ENCODE results near the gene VSTM4.

Gene VSTM4

DNA sequence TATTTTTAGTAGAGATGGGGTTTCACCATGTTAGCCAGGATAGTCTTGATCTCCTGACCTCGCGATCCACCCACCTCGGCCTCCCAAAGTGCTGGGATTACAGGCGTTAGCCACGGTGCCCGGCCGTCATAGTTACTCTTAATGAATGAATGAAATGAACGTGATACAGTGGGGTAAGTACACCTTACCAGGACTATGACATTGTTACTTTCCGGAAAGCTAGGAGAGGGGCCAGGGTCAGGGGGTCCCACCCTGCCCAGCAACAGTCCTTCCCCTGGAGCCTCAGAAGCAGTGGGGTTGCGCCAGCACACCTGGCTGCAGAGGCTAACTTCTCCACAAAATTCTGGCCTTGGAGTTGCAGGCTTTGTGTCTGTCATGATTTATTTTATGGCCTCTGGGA lies 21.4 kb downstream of the VSTM4 start:
- no peak for DNase-seq (ENCODE audit: low read depth in 1 of 2, low spot score in 1 of 2)

- no peak for DNase-seq (ENCODE audit: low read depth in 1 of 2, low spot score in 1 of 2)
Measured at GRCh38 chr10:49092477-49092876, 22.8 kb downstream of the VSTM4 start.

- DNase-seq (ENCODE audit: low read depth in 1 of 2, low spot score in 1 of 2): no peak
Measured at GRCh38 chr10:49091450-49092210, 23.7 kb downstream of the VSTM4 start.

GRCh38 chr10:49090696-49091380 lies 24.5 kb downstream of the VSTM4 start:
- no peak for DNase-seq (ENCODE audit: low read depth in 1 of 2, low spot score in 1 of 2)

GRCh38 chr10:49090189-49090575 lies 25.1 kb downstream of the VSTM4 start:
- DNase-seq (ENCODE audit: low read depth in 1 of 2, low spot score in 1 of 2): no peak

DNA sequence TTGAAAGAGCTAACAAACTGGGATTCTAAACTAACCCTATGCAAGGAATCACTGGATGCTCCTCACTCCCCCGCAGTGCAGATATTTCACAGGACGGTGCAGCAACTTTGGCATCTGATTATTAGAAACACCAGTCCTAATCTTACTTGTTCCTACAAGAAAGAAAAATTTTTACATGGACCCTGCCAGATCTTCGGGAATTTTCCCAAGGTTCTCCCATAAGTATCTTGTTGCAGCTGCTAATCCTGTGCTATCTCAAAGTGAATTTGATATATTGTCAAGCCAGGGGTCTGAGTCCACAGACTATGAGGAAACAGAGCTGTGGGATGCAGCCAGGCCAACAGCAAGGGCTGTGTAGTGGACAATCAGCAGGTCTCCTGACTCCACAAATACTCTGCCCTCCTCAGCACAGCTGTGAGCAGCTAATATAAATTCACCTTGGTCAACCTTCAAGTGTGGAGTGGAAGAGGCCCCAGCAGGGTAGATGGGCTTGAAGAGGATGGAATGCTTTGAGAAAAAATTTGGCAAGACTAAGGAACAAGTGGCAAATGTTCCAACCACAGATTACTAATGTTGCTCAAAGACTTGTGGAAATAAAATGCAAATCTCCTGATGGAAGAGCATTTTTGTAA lies 25.6 kb downstream of the VSTM4 start:
- DNase-seq (ENCODE audit: low read depth in 1 of 2, low spot score in 1 of 2): no peak

- DNase-seq (ENCODE audit: low read depth in 1 of 2, low spot score in 1 of 2): no peak
Measured at GRCh38 chr10:49089152-49089551, 26.2 kb downstream of the VSTM4 start.

DNA sequence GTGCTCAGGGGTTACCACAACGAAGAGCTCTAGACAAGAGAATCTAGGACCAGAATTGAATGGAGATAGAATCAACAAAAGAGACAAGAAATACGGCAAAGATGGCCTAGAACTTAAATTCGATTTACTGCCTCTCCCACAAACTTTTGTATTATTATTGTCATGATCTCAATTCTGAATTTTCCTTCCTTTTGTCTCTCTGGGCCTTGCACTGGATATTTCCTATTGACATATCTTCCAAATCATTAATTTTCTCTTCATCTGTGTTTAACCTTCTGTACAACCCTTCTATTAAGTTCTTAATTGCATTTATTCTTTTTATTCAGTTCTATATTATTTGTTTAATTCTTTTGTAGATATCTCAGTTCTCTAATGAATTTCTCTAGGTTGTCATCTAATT lies 28.4 kb downstream of the VSTM4 start:
- no peak for DNase-seq (ENCODE audit: low read depth in 1 of 2, low spot score in 1 of 2)

DNA sequence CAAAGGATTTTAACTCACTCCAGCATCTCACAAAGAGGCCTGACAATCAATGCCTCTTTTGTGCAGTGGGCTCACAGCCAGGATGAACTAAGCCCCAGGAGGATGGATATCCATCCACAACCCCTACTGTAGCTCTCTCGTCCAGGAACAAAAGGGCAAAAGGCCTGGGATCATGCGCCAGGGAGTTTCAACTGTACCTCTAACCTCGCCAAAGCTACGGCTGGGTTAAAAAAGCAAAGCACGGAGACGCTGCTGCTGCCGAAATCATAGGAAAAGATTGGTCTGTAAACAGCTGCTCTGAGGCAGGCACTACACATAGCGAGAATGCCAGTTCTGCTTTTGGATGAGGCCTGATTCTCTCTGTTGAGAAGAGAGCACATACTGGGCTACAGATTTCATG lies 32.1 kb downstream of the VSTM4 start:
- DNase-seq (ENCODE audit: low read depth in 1 of 2, low spot score in 1 of 2): no peak

DNA sequence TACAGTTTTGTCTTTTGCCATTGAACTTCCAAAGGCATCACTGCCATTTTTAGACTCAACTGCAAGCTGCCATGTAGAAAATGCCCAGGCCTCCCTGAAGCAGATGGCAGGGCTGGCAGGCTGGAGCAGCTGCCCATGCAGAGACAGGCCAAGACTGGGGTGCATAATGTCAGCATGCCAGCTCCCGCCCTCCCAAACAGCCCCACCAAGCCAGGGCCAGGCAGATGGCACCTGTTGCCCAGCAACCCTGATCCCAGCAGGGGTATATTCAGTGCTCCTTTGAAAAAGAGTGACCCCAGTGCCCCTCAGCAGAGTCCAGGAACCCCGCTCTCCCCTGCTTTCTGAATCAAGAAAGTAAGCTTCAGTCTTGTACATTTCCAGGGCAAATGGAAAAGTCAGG lies 32.6 kb downstream of the VSTM4 start:
- DNase-seq (ENCODE audit: low read depth in 1 of 2, low spot score in 1 of 2): no peak

- DNase-seq (ENCODE audit: low read depth in 1 of 2, low spot score in 1 of 2): no peak
Measured at GRCh38 chr10:49081547-49082275, 33.6 kb downstream of the VSTM4 start.

GRCh38 chr10:49080965-49081364 lies 34.4 kb downstream of the VSTM4 start:
- DNase-seq (ENCODE audit: low read depth in 1 of 2, low spot score in 1 of 2): no peak

DNA sequence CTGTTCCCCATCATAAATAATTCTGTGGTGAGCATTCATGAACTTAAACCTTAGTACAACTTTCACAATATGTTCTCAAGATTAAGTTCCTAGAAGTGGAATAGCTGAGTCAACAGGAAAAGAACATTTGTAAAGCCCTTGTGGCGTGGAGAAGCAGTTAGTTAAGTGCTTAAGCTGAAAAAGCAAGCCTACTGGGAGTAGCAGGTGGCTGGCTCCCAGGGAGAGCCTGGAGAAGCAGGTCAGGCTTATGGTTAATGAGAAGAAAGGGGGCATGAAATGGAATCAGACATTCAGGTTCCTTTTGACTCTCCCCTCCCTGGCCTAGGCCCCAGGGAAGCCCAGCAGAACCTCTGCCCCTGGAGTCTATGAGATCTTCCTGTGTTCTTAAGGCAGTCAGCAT lies 35.3 kb downstream of the VSTM4 start:
- no peak for DNase-seq (ENCODE audit: low read depth in 1 of 2, low spot score in 1 of 2)

GRCh38 chr10:49079499-49079898 lies 35.8 kb downstream of the VSTM4 start:
- no peak for DNase-seq (ENCODE audit: low read depth in 1 of 2, low spot score in 1 of 2)

DNA sequence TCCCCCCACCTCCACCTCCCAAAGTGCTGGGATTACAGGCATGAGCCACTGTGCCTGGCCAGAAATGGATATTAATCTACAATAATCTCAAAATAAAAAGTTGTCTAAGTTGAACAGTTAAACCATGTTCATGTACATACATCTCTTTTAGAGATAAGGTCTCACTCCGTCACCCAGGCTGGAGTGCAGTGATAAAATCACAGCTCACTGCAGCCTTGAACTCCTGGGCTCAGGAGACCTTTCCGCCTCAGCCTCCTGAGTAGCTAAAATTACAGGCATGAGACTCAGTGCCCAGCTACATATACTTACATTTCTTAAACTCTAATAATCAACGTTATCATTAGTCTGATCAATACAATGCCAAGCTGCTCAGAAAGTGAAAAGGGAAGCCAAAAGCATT lies 36.2 kb downstream of the VSTM4 start:
- DNase-seq (ENCODE audit: low read depth in 1 of 2, low spot score in 1 of 2): no peak

- DNase-seq (ENCODE audit: low read depth in 1 of 2, low spot score in 1 of 2): no peak
Measured at GRCh38 chr10:49078433-49078832, 36.9 kb downstream of the VSTM4 start.

DNA sequence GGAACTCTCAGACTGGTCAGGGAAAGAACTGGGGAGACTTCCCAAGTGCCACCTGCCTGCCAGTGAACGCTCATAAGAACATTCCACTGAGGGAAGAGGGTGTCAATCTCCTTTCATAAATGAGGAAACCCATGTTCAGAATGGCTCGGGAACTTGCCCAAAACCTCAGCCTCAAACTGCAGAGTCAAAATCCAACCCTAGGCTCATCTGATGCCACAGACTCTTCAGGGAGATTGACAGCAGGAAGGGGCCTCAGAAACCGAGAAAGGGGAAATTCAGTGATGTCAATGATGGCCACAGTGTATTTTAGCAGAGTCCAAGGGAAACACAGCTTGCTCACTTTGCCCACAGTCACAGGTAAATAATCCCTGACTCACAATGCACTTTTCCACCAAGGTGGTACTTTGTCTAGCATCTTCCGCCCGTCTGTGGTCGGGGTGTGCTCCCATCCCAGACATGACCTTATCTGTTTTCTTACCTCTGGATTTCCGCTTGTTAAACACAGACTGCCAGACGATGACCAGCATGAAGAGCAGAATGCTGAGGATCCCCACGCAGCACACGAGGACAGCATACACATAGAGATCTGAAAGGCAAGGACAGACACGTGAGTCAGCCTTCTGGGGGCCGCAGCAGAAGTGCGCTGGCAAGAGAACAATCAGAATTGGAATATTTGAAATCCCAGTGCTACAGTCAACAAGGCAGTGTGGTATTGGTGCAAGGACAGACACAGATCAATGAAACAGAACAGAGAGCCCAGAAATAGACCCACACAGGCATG lies 38.4 kb downstream of the VSTM4 start:
- DNase-seq (ENCODE audit: low read depth in 1 of 2, low spot score in 1 of 2): no peak

DNA sequence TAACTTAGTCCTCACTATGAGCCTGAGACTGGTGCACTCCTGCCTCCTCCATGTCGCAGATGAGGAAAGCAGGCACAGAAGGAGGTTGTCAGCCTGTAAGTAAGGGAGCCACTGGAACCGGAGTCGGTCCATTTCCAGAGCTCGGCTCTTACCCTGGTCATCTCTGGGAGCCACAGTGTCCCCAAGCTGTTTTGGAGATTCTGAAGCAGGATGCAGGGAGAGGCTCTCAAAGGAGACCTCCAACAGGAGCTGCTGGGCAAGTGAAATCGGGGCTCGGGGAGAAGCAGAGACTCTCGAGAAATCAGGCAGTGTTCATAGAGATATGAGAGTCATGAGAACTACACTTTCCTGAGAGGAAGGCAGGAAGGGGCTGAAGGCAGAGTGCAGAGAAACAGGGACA lies 39.0 kb downstream of the VSTM4 start:
- no peak for DNase-seq (ENCODE audit: low read depth in 1 of 2, low spot score in 1 of 2)

DNA sequence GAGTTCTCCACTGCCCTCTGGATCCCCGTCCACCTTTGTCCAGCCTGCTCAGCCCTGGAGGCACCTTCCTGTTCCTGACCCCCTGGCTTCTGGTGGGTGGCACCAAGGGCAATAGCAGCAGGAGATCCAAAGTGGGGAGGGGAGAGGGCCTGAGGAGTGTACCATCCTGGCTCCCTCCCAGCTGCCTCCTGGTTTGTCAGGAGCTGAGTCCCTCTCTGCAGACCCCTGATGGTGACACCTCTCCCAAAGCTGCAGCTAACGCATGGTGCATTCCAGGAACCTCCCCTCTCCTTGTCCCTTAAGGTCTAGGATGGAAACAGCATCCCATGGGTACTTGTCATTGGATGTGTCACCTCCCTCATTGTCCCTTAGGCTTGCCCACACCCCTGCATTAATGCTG lies 39.6 kb downstream of the VSTM4 start:
- no peak for DNase-seq (ENCODE audit: low read depth in 1 of 2, low spot score in 1 of 2)

DNA sequence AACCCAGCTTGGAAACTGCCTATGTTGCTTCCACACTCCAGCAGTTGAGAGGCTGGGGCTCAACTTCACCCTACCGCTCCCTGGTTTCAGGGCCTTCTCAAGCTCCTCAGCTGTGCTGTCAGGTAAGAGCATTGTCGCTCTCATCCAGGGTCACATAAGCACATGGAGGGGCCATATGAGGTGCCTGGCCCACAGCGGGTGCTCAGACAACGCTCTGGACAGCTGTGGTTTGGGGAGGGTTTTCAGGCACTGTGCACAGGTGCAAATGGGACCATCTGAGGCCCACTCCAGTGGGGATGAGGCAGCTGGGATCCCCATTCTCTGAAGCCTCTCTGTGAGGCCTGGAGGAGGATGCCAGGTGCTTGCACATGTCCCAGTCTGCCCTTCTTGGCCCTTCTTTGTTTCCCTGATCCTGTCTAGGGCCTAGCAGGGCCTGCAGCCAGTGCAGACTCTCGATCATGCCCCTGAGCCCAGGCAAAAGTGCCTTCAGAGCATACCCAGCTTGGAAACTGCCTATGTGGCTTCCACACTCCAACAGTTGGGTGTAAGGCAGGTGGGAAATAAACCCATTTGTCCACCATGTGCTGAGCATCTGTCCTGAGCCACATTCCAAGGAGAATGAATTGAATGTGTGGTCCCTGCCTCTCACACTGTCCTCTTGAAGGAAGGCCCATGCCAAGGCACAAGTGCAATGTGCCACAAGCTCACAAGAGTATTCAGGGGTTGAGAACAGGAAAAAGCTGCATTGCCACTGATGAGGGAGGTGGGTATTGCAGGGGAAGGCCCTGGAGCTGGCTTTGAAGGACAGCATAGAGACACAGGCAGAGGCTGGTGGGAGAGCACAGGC lies 40.3 kb downstream of the VSTM4 start:
- no peak for DNase-seq (ENCODE audit: low read depth in 1 of 2, low spot score in 1 of 2)
